ENCODE results near the gene PGP.

- TF ChIP-seq POLR2A (IDR thresholded peaks at IDR 0.05), result no peak
- TF ChIP-seq, protein P1, sequence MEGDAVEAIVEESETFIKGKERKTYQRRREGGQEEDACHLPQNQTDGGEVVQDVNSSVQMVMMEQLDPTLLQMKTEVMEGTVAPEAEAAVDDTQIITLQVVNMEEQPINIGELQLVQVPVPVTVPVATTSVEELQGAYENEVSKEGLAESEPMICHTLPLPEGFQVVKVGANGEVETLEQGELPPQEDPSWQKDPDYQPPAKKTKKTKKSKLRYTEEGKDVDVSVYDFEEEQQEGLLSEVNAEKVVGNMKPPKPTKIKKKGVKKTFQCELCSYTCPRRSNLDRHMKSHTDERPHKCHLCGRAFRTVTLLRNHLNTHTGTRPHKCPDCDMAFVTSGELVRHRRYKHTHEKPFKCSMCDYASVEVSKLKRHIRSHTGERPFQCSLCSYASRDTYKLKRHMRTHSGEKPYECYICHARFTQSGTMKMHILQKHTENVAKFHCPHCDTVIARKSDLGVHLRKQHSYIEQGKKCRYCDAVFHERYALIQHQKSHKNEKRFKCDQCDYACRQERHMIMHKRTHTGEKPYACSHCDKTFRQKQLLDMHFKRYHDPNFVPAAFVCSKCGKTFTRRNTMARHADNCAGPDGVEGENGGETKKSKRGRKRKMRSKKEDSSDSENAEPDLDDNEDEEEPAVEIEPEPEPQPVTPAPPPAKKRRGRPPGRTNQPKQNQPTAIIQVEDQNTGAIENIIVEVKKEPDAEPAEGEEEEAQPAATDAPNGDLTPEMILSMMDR (IDR thresholded peaks at IDR 0.05), result no peak
- TF ChIP-seq EP300 (IDR thresholded peaks at IDR 0.05), result no peak
Measured at GRCh38 chr16:2235234-2235651, 20.6 kb upstream of the PGP start.
